Stimulated activated CD8-positive, alpha-beta memory T cell treated with anti-CD3 and anti-CD28 coated beads, Interleukin-7, amount 100 ng/mL, for 48 hours (primary cell): ENCODE data around the gene MYO3B.
"Not testable (repeated sequence)": the region's sequence is repeated elsewhere in the genome, so short reads cannot be mapped to it uniquely, and the experiment has no call there.

Experiments
- DNase-seq, 2 donors: peaks; one replicate each; pipeline ENCODE4 v3.0.0-alpha.2; 2020; ENCODE audit warnings: low read depth in 1 of 2; ENCODE audit errors: extremely low read depth in 1 of 2

The MYO3B gene

GRCh38 chr2:170408461-170409163, 230.7 kb downstream of the MYO3B start:
- no peak for DNase-seq

- DNase-seq = peak; percentile 28 to 59
Observed at GRCh38 chr2:170409164-170409535, 231.2 kb downstream of the MYO3B start.

DNA sequence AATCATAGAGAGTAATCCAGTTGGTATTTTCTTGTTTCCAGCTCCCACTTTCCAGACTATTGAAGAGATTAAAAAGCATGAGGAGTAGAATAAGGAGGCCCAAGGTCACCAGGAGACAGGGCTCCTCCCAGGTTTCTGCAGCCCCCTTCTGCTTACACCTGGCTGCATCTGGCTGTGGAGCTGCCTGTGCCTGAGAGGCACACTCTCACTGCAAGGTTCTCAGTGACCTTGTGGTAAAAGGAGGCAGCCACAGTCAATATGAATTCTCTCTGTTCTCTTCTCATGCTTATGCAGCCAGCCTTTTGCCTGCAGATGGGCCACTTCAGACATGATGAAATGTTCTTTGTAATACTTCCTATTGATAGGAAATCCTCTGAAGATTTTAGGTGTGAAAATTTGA, 233.7 kb downstream of the MYO3B start:
- no peak for DNase-seq

GRCh38 chr2:170420961-170421687, 243.2 kb downstream of the MYO3B start:
- no peak for DNase-seq

GRCh38 chr2:170423919-170424318, 246.0 kb downstream of the MYO3B start:
- no peak for DNase-seq

- DNase-seq = no peak
Observed at GRCh38 chr2:170425281-170425751, 247.4 kb downstream of the MYO3B start.

- no peak for DNase-seq
Observed at GRCh38 chr2:170428868-170429267, 250.9 kb downstream of the MYO3B start.

GRCh38 chr2:170432823-170433222, 254.9 kb downstream of the MYO3B start:
- DNase-seq = no peak

- DNase-seq = no peak
Observed at GRCh38 chr2:170433448-170433847, 255.5 kb downstream of the MYO3B start.

DNA sequence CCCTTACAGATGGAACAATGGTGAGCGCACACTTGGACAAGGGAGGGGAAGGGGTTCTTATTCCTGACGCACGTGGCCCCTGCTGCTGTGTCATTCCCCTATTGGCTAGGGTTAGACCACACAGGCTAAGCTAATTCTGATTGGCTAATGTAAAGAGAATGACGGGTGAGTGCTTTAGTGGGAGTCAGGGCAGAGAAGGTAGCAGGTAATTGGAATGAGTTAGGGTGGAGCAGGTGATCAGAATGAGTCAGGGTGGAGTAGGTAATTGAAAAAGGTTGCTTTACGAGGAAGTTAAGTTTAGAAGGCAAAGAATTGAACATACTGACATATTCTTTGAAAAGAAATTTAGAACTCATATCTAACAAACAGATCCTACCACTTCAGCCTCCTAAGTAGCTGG, 256.4 kb downstream of the MYO3B start:
- DNase-seq = not testable (repeated sequence)

DNA sequence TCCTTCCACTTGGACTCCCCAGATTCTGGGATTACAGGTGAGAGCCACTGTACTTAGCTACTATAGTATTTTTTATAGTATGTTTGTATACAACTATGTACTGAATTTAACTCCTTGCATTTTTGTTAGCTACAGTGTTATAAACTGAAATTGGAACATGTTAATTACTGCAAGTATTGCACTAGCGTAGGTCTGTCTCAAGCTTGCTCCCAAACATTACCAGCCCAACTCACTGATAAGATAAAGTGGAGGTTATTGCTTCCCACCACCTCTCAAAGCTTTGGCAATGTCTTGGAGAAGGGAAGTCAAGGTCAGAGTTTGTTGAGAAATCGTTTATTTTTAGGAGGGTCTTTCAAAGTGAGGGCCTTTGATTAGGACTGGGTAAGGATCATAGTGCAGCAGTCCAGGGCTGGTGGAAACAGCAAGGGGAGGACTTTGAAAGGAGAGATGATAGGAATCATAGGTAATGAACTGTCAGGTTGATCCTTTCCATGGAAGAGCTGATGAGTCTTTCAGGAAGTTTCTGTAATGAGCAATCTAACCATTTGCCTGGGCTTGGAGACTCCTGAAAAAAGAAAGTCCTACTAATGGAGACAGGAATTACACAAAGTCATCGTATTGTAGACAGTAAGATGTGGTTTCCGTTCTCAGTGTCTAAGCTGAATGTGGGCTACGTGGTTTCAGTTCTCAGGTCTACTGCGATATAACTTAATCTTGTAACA, 257.1 kb downstream of the MYO3B start:
- peak in 1 of 2 donors; percentile 1 for DNase-seq

DNA sequence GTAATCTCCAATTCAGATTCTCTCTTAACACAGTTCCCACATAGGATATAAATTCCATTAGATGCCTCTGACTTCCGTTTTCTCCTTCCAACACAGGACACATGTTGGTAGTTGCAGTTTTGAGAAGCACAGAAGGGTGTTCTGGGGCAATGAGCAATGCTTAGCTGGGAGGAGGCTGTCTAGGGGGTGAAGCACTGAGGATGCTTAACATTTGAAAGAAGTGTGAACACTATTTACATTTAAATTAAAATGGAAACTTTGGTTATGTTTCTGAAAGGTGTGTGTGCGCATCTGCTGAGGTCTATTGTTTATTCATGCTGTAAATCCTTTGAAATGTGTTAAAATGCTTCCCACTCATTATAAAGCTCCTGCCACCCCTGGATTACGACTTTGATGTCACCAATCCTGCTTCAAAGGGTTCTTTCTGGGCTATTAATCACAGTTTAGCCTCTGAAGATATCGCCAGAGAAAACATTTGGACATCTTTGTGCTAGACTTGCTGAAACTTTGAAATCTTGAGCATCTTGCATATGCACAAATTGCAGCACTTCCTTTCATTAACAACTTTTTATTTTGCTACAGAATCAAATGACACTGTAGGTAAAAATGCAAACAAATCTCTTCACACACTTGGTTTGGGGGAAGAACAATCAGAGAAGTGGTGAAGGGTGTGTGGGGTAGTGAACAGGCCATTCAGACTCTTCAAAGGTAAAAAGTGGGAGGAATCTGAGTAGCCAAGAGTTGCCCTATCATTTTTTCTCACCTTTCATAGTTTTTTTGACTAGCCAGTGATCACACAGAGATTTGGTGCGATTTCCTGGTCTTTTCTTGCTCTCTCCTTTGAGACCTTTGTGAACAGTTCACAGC, 258.4 kb downstream of the MYO3B start:
- DNase-seq = no peak

DNA sequence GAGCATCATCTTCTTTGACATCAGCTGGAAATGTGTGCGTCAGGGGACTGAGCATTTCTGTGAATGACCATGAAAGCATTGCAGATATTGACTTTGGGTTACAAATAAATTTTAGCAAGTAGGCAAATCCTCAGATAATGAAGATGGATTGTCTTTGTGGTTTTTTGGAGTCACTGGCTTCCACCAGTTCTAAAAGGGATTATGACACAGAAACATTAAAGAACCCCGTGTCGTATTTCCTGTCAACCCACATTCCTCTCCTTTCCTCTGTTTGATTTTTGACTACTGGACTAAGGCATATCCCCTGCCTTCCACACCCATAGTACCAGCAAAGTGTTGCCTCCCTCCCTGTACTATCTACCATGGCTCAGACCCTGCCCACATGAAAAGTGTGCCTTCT, 268.1 kb downstream of the MYO3B start:
- no peak for DNase-seq

DNA sequence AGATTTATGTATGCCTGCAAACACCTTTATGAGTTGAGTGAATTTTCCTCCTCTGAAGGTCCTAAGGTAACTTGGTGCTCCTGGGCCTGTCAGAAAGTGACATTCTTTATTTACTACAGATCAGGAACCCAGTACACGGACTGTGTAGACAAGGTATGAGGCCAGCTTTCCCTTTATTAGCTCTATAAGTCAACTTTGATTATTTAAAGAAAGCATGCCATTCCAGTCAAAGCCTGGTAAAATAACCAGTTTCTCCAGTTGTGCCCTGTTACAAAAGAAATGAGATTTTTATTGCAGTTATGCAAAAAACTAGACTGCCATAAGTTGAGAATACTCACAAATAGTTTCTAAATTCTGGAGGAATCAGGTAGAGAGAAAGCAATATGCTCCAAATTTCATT, 271.1 kb downstream of the MYO3B start:
- no peak for DNase-seq

DNA sequence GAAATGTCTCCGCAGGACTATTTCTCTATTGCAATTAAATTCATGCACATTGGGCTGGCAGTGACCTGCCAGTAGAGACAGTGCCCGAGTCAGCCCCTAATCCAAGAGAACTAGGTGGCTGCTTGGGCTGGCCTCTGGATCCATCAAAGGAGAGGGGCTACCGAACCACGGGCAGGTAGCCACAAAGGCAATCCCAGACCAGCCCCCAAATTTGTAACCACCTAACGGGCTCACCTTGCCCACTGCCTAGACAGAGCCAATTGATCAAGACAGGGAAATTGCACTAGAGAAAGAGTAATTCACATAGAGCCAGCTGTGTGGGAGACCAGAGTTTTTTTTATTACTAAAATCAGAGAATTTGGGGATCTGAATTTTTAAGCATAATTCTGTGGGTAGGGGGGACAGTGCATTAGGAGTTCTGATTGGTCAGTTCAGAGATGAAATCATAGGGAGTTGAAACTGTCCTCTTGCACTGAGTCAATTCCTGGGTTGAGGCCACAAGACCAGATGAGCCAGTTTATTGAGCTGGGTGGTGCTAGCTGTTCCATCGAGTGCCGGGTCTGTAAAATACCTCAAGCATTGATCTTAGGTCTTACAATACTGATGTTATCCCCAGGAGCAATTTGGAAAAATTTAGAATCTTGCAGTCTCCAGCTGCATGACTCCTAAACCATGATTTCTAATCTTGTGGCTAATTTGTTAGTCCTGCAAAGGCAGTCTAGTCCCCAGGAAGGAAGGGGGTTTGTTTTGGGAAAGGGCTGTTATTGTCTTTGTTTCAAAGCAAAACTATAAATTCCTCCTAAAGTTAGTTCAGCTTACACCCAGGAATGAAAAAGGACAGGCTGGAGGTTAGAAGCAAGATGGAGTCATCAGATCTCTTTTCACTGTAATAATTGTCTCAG, 276.8 kb downstream of the MYO3B start:
- DNase-seq = no peak

DNA sequence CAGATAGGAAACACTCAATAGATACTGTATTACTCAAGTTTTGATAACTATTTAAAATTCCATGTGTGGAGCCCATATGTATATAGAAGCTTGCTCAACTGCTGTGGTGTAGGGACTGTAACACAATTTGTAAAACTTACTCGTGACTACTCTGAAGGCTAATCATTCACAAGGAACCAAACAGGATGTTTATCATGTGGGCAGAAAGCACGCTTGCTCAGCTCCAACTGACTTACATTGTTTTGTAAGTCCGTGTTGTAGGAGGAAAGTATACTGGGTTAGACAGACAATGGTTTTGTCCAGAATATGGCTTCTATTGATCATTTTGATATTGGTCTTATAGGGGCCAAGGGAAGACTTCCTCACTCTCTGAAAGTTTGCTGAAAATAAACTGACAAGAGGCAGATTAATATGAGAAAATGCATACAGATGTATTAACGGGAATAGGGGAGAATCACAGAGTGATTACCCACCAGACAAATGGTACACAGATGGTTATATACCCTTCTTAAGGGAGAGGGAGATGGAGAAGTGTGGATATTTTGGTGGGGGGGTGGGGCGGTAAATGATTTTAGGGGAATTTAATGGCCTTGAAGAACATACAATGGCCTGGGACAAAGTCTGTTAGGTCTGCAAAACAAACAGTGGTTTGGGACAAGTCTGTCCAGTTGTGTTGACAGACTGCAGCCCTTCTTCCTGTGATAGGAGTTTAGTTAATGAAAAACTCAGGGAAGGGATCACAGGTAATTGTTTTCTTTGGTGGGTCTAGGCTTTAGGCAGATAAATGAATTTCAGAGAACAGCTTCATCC, 277.9 kb downstream of the MYO3B start:
- DNase-seq = no peak

DNA sequence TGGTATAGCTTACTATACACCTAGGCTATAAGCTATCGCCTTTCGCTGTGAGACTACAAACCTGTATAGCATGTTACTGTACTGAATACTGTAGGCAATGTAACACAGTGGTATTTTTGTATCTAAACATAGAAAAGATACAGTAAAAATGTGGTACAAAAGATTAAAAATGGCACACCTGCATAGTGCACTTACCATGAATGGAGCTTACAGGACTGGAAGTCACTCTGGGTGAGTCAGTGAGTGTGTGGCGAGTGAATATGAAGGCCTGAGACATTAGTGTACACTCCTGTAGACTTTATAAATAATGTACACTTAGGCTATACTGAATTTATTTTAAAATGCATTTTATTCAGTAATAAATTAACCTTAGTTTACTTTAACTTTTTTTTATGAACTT, 279.0 kb downstream of the MYO3B start:
- DNase-seq = no peak

- DNase-seq = no peak
Observed at GRCh38 chr2:170457742-170458141, 279.8 kb downstream of the MYO3B start.

GRCh38 chr2:170461889-170462288, 283.9 kb downstream of the MYO3B start:
- no peak for DNase-seq
